ENCODE data around the gene A2ML1. TPM values are rescaled to one million over a fixed set of nuclear protein-coding genes. Genes with fewer than 3 reads are reported as not detected.

The A2ML1 gene
- not detected in 5 replicates for total RNA-seq (2022; extraction: Qiagen RNA extraction)

GRCh38 chr12:8822298-8822697 lies at the start of gene A2ML1:
Gene A2ML1, plus strand, starts transcription at chr12:8822621. Its CDS starts 31 bp downstream, at chr12:8822652.

GRCh38 chr12:8914033-8914715 lies 91.8 kb downstream of the A2ML1 start, which contains the start of gene PHC1:
Gene PHC1, plus strand, starts transcription at chr12:8914509. Its CDS starts 3,169 bp downstream, at chr12:8917678.

Other genes with a start within 250 kb of the A2ML1 start
- 0.13 to 0.28 TPM (median 0.24 TPM) in 5 replicates for gene AICDA, start 209.8 kb upstream of the A2ML1 start, total RNA-seq (2022; extraction: Qiagen RNA extraction)
- 0.12 to 0.49 TPM (median 0.23 TPM) in 5 replicates for gene MFAP5, start 159.8 kb upstream of the A2ML1 start, total RNA-seq (2022; extraction: Qiagen RNA extraction)
- 16.5 to 22.9 TPM (median 19.8 TPM) in 5 replicates for gene RIMKLB, start 124.6 kb upstream of the A2ML1 start, total RNA-seq (2022; extraction: Qiagen RNA extraction)
- 7.2 to 10.4 TPM (median 9.9 TPM) in 5 replicates for gene PHC1, start 91.9 kb downstream of the A2ML1 start, total RNA-seq (2022; extraction: Qiagen RNA extraction)
- gene M6PR, start 127.0 kb downstream of the A2ML1 start, total RNA-seq (2022; extraction: Qiagen RNA extraction), result 140 to 171 TPM (median 145 TPM) in 5 replicates
- 1.1 to 2.5 TPM (median 1.2 TPM) in 5 replicates for gene KLRG1, start 166.9 kb downstream of the A2ML1 start, total RNA-seq (2022; extraction: Qiagen RNA extraction)

All from A549 treated with Hydrocortisone at 1 μM for 4 hours (cell line).